IPS-20b (cell line): Measurements from ENCODE around the gene ARHGEF19.
A peak's percentile ranks its signal among the peaks of the same experiment; 100 is the strongest.

Experiments
- H3K27ac ChIP-seq: one replicate; pipeline ENCODE4 v1.5.1; 2013; ENCODE audit warnings: low read length
- H3K27me3 ChIP-seq: 2 replicates; pipeline ENCODE4 v1.6.1; 2013; ENCODE audit warnings: mild to moderate bottlenecking, low read length, inconsistent platforms; ENCODE audit not compliant: insufficient read depth
- H3K36me3 ChIP-seq: 2 replicates; pipeline ENCODE4 v1.6.1; 2013; ENCODE audit warnings: low read depth, mild to moderate bottlenecking, inconsistent platforms, low read length, moderate library complexity; ENCODE audit not compliant: insufficient read depth
- H3K4me1 ChIP-seq: 2 replicates; pipeline ENCODE4 v1.6.1; 2013; ENCODE audit warnings: mild to moderate bottlenecking, control low read depth, inconsistent platforms, low read length, moderate library complexity; ENCODE audit not compliant: insufficient read depth
- H3K4me3 ChIP-seq: 2 replicates; pipeline ENCODE4 v1.5.1; 2013; ENCODE audit warnings: mild to moderate bottlenecking, low read length, inconsistent platforms
- H3K9ac ChIP-seq: 2 replicates; pipeline ENCODE4 v1.6.1; 2013; ENCODE audit warnings: low read depth, mild to moderate bottlenecking, inconsistent platforms, low read length, moderate library complexity
- H3K9me3 ChIP-seq: 2 replicates; pipeline ENCODE4 v1.6.1; 2013; ENCODE audit warnings: mild to moderate bottlenecking, low read depth, low read length, inconsistent platforms; ENCODE audit not compliant: insufficient read depth

The ARHGEF19 gene

DNA sequence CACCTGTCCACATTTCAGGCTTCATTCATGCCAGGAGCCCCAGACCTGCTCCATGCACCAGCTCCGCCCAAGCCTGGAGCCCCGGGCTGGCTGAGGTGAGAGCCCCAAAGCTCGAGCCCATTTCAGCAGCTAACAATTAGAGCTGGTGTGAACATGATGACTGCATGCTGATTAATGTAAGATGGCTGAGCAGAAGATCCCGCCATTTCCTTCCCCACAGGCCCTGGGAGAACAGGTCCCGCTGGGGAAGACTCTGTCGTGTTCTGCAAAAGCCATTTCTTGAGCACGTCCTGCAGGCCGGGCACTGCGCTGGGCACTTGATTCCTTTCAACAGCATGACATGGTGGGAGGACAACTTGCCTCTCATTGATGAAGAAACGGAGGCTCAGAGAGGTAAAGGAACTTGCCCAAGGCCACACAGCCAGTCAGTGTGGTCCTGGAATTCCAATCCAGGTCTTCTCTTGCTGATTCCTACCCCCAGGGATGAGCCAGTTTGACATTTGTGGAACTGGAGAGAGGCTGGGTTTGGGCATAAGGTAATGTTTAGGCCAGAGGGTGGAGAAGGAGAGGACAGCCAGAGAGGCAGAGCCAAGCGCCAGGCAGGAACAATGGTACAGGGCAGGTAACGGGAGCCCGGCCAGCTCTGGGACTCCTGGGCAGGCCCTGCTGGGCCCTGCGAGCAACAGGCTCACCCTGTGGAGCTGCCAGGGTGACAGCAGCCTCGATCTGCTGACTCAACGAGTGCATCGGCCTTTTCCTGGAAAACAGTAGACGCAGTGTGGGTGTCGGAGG, 28.5 kb downstream of the ARHGEF19 start:
- Histone ChIP-seq H3K9ac (no peak overlapping the region), H3K9me3 (no peaks in the 10 kb centered on the region), H3K27ac (no peak overlapping the region), H3K27me3 (no peaks in the 10 kb centered on the region), H3K36me3 (no peaks in the 10 kb centered on the region), H3K4me3 (no peak overlapping the region), H3K4me1 (peaks cover 9% of the 10 kb centered on the region)

DNA sequence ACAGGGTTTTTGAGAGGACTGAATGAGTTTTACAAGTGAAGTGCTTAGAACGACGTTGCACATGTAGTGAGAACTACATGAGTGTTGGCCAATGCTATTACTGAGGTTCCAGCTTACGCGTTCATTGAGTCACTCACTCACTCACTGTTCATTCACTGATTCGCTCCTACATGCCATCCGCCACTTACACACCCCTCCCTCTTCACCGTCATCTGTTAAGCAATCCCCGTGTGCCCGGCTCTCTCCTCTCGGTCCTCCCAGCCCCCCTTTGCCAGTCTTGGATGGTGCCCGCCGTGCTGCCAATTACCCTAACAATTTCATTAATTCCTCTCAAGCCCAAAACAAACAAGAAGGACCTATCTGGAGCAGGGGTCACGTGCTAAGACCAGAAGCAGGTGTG, 29.3 kb downstream of the ARHGEF19 start:
- Histone ChIP-seq H3K27ac (no peak overlapping the region), H3K4me1 (peaks cover 9% of the 10 kb centered on the region), H3K9me3 (no peaks in the 10 kb centered on the region), H3K4me3 (no peak overlapping the region), H3K36me3 (no peaks in the 10 kb centered on the region), H3K27me3 (no peaks in the 10 kb centered on the region), H3K9ac (no peak overlapping the region)

DNA sequence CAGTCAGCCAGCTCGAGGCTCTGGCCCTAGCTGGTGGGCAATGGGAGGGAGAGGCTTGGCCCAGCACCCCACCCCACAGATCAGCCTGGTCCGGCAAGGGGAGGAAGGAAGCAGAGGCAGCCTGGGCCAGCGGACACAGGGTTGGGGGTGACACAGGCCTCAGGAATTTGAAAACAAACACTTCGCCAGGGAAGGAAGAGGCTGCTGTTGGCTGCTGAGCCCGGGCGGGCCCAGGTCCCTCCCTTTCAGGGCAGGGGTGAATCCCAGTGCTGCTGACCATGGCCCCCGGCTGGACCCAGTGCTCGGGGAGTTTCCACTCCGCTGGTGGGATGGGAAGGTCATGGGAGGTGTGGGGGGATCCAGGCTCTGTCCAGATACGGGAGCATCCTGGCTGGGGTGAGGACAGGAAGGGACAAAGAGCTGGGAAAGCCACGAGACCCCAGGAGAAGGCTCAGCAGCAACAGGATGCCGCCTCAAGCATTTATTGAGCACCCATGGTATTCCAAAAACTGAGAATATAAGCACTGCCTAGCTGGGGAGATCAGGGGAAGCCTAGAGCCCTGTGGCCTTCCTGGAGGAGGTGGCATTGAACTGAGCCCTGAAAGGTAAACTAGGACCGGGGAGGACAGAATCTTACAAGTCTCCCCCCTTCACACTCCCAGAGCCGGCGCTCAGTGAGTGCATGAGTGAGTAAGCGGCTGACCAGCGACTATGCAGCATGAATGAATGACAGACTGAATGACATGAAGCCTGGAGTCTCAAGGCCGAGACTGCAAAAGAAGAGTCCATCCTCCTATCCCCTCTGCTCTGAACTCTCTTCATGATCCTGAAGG, 30.3 kb downstream of the ARHGEF19 start:
- H3K4me3 ChIP-seq = no peak overlapping the region
- peak overlapping the region; percentile 83 for H3K27ac ChIP-seq
- no peaks in the 10 kb centered on the region for H3K36me3 ChIP-seq
- peaks cover 9% of the 10 kb centered on the region for H3K4me1 ChIP-seq
- no peaks in the 10 kb centered on the region for H3K27me3 ChIP-seq
- peak overlapping the region; percentile 66; the same call in 1 of the 2 replicates for H3K9ac ChIP-seq
- H3K9me3 ChIP-seq = no peaks in the 10 kb centered on the region

DNA sequence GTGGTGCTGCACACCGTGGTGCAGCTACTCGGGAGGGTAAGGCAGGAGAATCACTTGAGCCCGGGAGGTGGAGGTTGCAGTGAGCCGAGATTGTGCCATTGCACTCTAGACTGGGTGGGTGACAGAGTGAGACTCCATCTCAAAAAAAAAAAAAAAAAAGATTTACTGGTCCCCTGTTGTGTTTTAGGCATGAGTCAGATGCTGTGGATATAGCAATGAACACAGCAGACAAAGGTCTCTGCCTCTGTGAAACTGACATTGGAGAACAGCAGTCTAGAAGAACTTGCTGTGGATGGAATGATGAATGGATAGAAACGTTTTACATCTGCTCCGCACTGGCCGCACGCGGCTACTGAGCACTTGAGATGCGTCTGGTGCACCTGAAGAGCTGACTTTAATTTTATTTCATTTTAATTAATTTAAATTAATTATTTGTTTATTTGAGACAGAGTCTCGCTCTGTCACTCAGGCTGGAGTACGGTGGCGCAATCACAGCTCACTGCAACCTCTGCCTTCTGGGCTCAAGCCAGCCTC, 32.1 kb downstream of the ARHGEF19 start:
- H3K4me3 ChIP-seq = no peak overlapping the region
- peaks cover 12% of the 10 kb centered on the region for H3K4me1 ChIP-seq
- no peak overlapping the region for H3K27ac ChIP-seq
- H3K9me3 ChIP-seq = no peaks in the 10 kb centered on the region
- no peaks in the 10 kb centered on the region for H3K27me3 ChIP-seq
- H3K9ac ChIP-seq = no peak overlapping the region
- no peaks in the 10 kb centered on the region for H3K36me3 ChIP-seq

DNA sequence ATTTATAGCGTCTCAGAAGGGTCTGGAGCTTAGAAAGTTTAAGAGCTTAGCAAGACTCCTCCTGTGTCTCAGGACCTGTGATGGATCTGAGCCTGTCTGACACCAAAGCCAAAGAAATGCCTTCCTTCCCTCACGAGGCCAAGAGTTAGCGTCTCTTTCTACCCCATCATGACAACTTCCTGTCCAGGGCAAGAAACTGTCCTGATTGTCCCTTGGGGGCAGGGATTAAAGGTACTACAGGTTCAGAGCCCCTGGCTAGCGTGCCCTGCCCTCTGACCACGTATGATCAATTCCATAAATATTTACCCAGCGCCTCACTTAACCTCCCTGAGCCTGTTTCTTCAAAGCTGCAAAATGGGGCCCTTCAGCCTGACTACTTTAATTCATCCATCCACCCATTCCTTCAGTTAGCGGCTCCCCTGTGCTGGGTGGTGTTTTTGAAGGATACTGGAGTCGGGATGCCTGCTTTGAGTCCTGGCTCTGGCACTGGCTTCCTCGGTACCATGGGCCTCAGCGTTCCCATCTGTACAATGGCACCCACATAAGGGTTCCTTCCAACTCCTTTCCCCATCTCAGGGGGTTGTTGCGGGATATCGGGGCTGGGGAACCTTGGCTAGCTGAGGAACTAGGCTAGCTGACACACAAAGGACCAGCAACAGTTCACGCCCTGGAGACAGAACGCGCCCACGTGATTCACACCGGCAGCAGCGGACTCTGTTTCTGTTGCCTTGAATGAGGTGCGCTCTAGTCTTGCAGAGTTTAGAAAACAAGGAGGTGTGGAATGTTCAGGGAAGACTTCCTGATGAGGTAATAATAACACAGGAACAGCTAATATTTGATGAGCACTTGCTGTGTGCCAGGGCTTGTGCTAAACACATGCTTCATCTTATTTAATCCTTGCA, 33.6 kb downstream of the ARHGEF19 start:
- Histone ChIP-seq H3K9ac (no peak overlapping the region), H3K27me3 (no peaks in the 10 kb centered on the region), H3K4me1 (peaks cover 12% of the 10 kb centered on the region), H3K36me3 (no peaks in the 10 kb centered on the region), H3K4me3 (no peak overlapping the region), H3K9me3 (no peaks in the 10 kb centered on the region), H3K27ac (no peak overlapping the region)

DNA sequence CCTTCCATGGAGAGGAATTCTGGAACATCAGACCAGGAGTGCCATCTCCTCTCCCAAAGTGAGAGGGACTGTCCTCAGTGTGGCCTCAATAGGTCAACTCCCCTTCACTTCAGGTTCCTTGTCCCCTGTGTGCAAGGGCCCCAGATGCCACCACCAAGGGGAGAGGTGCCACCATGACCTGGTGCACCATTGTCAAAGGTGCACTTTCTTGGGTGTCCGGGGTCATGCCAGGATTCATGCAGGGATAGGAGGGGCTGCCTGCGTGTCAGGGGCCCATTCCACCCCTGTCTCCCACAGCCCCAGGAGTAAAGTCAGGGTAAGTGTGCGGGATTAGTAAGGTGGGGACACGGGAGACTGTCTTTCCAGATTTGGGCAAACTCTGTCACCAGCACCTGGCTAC, 35.1 kb downstream of the ARHGEF19 start:
- no peaks in the 10 kb centered on the region for H3K36me3 ChIP-seq
- no peak overlapping the region for H3K9ac ChIP-seq
- H3K27ac ChIP-seq = no peak overlapping the region
- H3K27me3 ChIP-seq = no peaks in the 10 kb centered on the region
- H3K4me3 ChIP-seq = no peak overlapping the region
- H3K4me1 ChIP-seq = peaks cover 11% of the 10 kb centered on the region
- no peaks in the 10 kb centered on the region for H3K9me3 ChIP-seq

DNA sequence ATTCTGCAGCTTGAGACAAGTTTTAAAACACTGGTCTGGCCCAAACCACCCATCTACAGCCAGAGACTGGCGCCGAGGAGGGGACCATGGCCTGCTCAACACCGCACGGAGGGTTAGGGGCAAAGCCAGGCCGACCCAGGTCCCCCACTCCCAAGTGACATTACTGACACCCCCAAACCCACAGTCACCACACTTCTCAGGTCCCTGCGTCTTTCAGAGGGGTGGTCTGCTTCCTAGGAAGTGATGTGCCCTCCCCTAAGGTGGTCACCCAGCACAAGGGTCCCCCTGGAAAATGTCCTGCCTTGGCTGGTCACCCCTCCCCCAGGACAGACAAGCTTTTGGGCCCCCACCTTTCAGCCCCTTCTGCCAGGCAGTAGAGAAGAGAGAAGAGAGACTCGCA, 35.8 kb downstream of the ARHGEF19 start:
- Histone ChIP-seq H3K27me3 (no peaks in the 10 kb centered on the region), H3K27ac (no peak overlapping the region), H3K36me3 (no peaks in the 10 kb centered on the region), H3K4me3 (no peak overlapping the region), H3K9ac (no peak overlapping the region), H3K9me3 (no peaks in the 10 kb centered on the region), H3K4me1 (peaks cover 6% of the 10 kb centered on the region)

DNA sequence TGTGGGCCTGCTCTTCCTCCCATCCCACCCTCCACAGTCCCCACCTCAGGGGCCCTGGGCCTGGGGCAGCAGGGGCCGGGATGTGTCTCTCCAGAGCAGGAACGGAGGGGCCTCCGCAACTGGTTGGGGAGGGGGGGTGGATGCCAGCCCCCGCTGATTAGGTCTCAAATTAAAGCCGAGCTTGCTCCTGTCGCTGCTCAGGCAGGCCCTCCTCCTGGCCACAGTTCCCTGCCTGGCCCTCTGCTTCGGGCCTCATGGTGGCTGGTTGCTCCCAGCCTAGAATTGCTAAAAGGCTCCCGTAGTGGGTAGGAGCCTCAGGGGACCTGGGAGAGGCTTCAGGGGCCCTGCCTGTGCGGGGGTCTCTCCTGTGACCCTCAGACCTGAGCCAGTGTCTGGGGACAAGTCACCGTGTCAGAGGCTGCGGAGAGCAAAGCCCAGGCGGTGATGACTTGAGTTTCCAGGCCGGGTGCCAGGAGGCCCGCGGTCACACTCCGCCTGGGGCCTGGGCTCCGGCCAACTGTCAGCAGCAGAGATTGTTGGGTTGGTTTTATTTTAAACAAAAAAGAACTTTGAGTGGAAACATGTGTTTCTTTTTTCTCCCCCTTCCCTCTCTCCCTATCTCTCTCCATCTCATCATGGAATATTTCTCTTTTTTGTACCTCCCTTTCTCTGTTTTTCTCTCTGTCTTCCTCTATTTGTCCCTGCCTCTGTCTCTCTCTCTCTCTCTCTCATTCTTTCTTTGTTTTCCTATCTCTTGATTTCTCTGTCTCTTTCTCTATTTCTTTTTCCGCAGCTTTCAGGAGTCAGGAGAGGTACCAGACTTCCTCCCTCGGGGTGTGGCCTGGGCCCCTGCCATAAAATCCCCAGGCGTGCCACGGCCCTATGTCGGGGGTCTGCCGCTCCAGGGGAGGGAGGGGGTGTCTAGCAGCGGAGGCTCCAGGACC, 36.6 kb downstream of the ARHGEF19 start:
- Histone ChIP-seq H3K9ac (no peak overlapping the region), H3K36me3 (no peaks in the 10 kb centered on the region), H3K27ac (peak overlapping the region; percentile 33), H3K9me3 (no peaks in the 10 kb centered on the region), H3K27me3 (no peaks in the 10 kb centered on the region), H3K4me3 (no peak overlapping the region), H3K4me1 (peaks cover 3% of the 10 kb centered on the region; the same call in 1 of the 2 replicates)

DNA sequence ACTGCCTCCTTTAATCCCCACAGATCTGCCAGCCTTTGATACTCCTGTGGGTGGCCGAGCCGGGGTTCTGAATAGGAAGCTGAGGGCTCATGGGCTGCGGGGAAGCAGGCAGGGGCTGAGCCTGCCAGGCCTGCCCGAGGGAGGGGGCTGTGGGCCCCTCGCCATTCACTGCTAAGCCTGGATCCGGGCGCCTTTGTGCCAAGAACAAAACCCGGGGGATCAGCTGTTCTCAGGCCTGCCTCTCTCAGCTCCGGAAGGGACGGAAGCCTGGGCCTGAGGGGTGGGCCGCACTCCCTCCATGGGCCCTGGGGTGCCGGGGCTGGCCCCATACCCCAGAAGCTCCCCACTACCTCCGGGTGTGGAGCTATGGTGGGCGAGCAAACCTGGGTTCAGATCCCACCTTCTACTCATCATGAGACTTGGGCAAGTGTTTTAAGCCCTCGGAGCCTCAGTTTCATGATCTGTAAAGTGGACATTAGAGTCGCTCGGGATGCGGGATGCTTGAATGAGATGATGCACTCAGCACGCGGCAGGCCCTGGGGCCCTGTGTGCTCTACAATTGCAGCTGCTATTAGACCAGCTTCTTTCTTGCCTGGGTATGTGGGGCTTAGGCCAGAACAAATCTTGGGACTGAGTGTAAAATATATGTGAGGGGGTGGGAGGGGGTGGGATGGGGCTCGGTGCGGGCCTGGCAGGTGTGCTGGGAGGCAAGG, 37.4 kb downstream of the ARHGEF19 start:
- Histone ChIP-seq H3K27me3 (no peaks in the 10 kb centered on the region), H3K9ac (no peak overlapping the region), H3K27ac (no peak overlapping the region), H3K36me3 (no peaks in the 10 kb centered on the region), H3K9me3 (no peaks in the 10 kb centered on the region), H3K4me3 (no peak overlapping the region), H3K4me1 (peaks cover 3% of the 10 kb centered on the region; the same call in 1 of the 2 replicates)

DNA sequence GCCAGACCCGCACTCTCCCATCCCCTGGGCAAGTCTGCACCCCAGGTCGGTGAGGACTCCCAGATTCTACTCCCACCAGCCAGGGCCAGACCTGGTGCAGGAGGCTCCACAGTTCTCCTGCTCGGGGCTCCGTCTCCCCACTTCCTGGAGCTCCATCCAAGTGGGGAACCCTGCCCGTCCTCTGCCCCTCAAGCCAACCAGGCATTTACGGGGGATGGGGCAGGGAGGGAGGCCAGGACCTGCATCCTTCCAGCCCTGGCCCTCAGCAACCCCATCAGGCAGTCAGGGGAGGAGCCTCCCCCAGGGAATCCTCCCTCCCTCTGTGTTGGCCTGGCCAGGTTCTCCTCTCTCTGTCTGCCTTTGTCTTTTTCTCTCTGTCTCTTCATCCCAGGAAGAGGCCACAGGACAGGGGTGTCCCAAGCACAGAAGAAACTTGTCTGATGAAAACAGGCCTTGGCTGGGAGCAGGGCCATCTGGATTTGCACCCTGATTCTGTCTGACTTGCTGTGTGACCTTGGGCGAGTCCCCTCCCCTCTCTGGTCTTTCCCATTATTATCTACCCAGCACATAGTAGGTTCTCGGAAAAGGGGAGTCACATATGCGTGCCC, 38.1 kb downstream of the ARHGEF19 start:
- no peaks in the 10 kb centered on the region for H3K36me3 ChIP-seq
- H3K4me3 ChIP-seq = no peak overlapping the region
- peaks cover 3% of the 10 kb centered on the region; the same call in 1 of the 2 replicates for H3K4me1 ChIP-seq
- no peaks in the 10 kb centered on the region for H3K27me3 ChIP-seq
- no peak overlapping the region for H3K9ac ChIP-seq
- no peak overlapping the region for H3K27ac ChIP-seq
- H3K9me3 ChIP-seq = no peaks in the 10 kb centered on the region
